Caki2 (cell line): ENCODE results near the gene C20orf144. TPM values are rescaled to one million over a fixed set of nuclear protein-coding genes. Genes with fewer than 3 reads are reported as not detected.
"Not testable (repeated sequence)": the region's sequence is repeated elsewhere in the genome, so short reads cannot be mapped to it uniquely, and the experiment has no call there.

Experiments
- DNase-seq: peaks from one replicate; pipeline ENCODE4 v3.0.0-alpha.2; 2015; ENCODE audit warnings: low read depth
- in situ Hi-C: cut with HindIII; loops from 2 replicates; pipeline ENCODE4 v1.10.0; 2016; ENCODE audit warnings: low sequenced_read_pairs, low pct_unique_long_range_greater_than_20kb, mixed read lengths
- total RNA-seq: library from RNA; depleted of rRNA; stranded (reverse); fragments of >200 nt; shearing (Covaris generic); gene quantifications from 2 replicates; pipeline ENCODE4 v1.2.3, GENCODE V29; 2014; ENCODE audit warnings: low replicate concordance; rRNA removed

The C20orf144 gene
- 0.44 TPM in 1 of 2 replicates, not detected in the other for total RNA-seq

DNA sequence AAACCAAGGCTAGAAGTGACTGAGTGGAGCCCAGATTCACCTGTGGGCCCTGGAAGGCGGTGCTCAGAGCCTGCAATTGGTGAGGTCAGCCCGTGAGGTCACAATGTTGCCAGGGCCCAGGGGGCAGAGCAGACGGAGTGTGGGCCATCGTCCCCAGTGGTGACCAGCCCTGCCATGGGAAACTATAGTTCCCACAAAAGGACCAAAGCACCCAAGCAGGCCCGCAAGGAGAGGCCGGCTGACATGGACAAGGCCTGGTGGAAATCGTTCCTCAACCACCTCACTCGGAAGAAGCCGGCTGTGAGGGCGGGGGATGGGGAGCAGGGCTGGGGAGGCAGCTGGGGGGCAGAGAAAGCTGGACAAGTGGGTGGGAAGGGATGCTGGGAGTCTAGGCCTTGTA is at the start of gene C20orf144:
C20orf144 (plus strand) TSS at position 156 of the 400 bp plus-strand sequence; CDS start at position 175, 19 bp downstream.
- in situ Hi-C loops, result no loop called here

DNA sequence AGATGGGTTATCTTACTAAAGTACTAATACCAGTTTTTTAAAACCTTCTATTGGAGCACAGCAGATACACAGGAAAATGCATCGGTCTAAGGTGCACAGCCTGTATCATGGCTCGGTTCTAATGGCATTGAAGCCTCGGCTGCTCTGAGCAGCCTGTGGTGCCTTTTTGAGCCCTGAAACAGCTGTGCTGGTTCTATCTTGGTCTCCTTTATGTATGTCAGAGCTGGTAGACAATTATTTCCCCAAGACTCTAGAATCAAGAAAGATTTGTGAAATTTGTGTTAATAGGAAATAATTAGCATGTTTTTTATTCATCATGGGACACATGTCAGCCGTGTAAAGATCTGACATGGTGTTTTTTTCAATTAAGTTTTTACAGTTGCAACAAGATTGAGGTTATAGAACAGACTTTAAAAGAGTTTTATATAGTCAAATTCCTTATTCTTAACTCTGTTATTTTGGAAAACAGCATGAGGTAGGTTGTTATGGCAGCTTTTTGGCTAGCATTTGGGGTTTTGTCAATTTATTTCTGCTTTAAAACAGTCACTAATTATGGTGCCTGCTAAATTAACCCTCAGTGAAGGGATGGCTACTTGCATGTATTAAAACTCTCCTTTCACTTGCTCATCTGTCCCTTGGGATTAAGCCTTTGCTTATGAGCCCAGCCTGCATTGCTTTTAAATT is 40.3 kb upstream of the C20orf144 start:
- no peak for DNase-seq
- in situ Hi-C loops, result no loop called here

More for the DNA sequence above, at the start of gene C20orf144:
- DNase-seq, result no peak

DNA sequence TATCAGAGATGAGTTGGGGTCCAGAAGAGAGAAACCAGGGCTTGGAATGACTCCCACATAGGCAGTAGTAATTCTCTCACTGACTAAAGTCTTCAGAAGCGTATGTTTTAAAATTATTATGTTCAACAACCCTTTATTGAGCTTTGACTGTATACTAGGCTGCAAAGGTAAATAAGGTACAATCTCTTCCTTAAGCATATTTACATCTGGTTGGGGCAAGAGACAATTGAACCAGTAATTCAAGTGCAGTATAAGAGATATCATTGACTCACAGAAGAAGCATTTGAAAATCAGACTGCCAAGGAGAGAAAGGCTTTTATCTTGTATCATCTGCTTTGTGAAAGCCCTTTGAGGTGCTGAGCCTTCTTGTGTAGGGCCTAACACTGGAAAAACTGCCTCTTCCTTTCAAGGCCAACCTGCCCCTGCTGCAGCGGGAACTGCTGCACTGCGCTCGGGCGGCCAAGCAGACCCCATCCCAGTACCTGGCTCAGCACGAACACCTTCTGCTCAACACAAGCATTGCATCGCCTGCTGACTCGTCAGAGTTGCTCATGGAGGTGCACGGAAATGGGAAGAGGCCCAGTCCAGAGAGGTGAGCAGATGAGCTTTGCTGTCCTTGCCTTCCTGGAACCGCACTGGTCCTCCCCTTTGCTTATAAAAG is 39.3 kb upstream of the C20orf144 start:
- in situ Hi-C loops, result no loop called here
- no peak for DNase-seq

DNA sequence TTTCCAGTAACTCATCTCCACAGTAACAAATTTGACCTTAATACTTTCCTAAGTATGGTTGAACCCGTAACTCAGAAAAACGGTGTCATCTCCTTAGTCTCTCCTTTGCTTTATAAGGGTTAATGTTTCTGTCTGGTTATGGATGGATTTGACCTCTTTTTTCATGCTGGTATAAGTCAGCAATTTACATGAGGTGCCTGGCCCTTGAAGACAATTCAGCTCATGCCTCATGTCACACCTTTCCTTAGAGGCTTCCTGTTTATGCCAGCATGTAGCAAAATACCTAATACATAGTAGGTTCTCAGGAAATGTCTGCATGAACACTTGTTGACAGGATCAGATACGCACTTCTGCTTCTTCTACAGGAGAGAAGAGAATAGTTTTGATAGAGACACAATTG is 37.7 kb upstream of the C20orf144 start:
- in situ Hi-C loops, result no loop called here
- DNase-seq, result no peak

DNA sequence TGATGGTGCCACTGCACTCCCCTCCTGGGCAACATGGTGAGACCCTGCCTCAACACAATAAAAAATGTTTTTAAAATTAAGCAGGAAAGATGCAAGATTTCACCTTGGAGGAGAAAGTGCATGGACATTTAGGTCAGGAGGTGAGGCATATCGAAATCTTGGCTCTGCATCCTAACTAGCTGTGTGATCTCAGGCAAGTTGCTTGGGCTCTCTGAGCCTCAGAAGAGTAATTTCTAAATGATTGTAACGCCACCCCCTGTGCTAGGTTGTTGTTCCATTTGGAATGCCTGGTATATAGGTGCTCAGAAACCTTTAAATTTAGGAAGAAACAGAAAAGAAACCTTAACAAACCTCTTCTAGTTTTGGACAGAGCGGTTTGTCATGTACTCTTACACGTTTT is 35.9 kb upstream of the C20orf144 start:
- DNase-seq, result no peak
- in situ Hi-C loops, result no loop called here

DNA sequence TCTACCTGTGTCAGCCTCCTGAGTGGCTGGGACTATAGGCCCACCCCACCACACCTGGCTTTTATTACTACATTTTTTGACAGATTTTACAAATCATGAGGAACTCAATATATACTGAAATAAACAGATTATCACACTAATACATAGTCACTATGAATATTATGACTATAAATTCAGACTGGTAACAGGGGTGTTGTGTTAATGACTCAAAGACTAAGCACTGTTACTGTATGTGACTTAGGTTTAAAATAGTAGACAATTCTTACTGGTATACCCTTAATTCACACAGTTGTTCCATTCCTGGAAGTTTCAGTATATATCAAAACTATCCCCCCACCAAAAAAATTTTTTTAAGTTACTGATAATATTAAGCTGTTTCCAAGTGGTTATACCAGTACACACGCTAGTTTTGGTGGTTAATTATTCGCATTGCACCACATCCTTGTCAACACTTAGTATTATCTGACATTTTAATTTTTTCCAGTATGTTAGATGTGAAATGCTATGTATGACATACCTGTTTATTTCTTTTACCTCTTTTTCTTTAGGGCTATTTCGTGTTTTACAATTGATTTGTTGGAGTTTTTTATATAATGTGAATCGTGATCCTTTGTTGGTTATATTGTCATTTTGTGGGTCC is 34.4 kb upstream of the C20orf144 start:
- in situ Hi-C loops, result no loop called here

DNA sequence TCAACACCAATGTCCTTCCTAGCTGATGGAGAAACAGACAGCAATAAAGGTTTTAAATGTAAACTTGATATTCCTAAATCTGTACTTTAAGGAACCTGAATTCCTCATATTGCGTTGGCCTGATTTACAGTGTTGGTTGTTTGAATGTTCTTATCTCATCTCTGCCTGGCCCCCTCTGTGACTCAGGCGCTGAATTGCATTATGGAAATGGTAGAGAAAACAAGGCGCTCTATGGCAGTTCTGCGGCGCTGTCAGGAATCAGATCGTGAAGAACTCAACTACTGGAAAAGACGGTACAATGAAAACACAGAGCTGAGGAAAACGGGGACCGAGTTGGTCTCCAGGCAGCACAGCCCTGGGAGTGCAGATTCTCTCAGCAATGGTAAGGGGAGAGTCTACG is 32.6 kb upstream of the C20orf144 start:
- in situ Hi-C loops, result no loop called here
- DNase-seq, result no peak

More for the DNA sequence above, 34.4 kb upstream of the C20orf144 start:
- DNase-seq, result no peak

DNA sequence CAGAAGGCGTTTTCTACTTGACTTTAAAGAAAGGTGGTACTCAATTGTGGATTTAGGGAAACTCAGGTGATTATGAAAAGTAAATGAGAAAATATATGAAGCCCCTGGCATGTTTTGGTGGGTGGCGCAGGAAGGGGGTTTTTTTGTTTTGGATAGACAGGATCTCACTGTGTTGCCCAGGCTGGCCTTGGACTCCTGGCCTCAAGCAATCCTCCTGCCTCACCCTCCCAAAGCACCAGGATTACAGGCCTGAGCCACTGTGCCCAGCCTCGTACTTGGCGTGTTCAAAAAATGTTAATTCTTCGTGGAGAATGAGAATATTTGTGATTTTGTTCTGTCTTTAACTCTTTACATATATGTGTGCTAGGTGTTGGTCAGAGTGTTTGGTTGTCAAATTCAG is 32.1 kb upstream of the C20orf144 start:
- in situ Hi-C loops, result no loop called here
- no peak for DNase-seq

DNA sequence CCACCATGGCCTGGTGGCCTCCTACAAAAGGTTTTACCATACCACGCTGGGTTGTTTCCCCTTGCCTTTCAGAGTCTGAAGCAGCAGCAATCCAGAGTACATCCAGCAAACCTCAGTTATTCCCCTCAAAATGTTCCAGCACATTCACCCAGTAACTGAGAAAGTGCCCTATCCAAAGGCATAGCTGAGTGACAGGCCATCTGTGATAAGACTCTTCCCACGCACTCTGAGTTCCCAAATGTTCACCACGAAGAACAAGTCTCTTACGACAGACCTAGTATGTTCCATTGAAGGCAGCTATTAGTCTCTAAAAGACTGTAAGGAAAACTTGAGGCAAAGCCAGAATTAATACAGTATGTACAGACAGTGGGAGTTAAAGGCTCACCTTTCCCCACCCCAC is 31.6 kb upstream of the C20orf144 start:
- in situ Hi-C loops, result no loop called here
- DNase-seq, result no peak

DNA sequence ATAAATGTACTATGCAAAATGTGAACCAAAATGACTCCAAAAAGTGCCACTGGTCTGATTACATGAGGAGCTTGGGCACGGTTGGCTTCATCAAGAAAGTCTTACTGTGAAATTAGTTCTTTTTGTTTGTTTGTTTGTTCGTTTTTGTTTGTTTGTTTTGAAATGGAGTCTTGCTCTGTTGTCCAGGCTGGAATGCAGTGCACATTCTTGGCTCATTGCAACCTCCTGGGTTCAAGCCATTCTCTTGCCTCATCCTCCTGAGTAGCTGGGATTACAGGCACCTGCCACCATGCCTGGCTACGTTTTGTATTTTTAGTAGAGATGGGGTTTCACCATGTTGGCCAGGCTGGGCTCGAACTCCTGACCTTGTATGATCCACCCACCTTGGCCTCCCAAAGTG is 30.2 kb upstream of the C20orf144 start:
- in situ Hi-C loops, DNase-seq: not testable (repeated sequence)

DNA sequence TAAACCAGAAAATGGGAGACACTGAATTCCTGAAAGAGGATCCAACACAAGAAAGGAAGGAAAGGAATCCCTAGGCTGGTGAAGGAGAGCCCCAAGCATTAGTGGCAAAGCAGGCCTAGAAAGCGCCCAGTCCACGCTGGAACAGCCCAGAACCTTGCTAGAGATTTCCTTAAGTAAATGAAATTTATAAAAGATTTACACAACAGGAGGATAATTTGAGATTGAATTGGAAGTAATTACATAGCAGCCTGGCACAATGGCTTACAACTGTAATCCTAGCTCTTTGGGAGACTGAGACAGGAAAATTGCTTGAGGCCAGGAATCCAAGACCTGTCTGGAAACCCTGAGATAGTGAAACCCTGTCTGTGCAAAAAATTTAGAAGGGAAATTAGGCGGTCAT is 26.8 kb upstream of the C20orf144 start:
- in situ Hi-C loops, result no loop called here
- no peak for DNase-seq

DNA sequence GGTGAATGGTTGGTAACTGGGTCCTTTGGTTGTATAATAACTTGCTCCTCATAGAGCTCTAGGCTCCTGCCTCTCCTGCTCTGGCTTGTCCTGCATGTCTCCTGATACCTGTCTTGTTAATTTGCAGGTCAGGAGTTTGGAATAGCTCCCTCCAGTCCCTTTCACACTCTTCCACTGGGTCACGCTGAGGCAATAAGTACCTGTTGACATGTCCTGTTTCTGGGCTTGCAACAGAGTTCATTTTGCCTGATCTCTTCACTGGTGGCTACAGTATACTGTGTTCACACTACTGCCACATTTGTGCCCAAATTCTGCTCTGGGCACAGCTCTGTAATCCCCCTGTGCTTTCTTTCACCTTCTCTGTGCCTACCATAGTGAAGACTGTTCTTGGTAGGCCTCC is 25.4 kb upstream of the C20orf144 start:
- in situ Hi-C loops, result no loop called here
- DNase-seq, result no peak

DNA sequence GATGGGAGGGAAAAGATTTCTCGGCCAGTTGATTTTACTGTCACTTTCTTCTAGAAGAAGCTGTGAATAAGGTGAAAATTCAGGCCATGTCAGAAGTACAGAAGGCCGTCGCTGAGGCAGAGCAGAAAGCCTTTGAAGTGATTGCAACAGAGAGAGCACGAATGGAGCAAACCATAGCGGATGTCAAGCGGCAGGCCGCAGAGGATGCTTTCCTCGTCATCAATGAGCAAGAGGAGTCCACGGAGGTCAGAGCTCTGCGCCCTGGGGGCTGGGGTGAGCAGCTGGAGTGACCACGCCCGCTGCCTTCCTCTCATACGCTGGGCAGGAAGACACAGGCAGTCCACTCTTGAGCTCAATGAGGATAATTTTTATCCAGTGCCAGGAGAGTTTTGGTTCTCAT is 21.8 kb upstream of the C20orf144 start:
- in situ Hi-C loops, result no loop called here
- DNase-seq, result no peak

DNA sequence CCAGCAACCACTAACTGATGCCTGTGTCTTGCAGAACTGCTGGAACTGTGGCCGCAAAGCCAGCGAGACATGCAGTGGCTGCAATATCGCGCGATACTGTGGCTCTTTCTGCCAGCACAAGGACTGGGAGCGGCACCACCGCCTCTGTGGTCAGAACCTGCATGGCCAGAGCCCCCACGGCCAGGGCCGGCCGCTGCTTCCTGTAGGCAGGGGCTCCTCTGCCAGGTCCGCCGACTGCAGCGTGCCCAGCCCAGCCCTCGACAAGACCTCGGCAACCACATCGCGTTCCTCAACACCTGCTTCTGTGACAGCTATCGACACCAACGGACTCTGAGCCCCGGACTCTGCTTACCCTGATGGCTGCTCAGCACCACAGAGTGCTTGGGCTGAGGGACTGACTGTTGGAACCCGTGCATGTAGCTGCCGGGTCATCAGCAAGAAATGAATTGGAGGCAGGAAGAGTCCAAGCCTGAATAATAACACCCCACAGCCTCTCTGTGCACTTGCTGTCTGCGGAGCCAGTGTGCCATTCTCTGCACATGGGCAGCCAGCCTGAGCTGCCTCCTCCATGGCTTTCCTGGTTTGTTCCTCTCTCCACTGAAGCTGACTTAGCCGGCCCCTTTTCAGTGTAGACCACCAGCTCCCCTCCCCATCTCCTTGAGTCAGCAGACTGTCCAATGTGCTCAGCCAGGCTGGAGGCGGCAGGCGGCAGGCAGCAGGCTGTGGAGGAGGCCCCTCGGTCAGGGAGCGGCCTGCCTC is 17.6 kb upstream of the C20orf144 start:
- in situ Hi-C loops, result no loop called here

DNA sequence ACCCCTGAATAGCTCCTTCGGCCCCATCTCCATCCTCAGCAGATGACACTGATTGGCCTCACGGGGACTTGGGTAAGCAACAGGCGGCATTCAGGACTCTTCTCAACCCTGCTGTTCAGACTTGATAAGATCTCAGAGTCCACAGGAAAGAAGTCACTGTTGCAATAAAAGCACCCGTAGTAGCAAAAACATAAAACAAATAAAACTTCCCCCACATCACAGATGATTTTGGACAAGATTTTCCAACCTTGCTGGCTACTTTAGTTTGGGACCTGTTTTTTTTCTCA is 17.1 kb upstream of the C20orf144 start:
- in situ Hi-C loops, result no loop called here
- no peak for DNase-seq

More for the DNA sequence above, 17.6 kb upstream of the C20orf144 start:
- DNase-seq, result no peak

DNA sequence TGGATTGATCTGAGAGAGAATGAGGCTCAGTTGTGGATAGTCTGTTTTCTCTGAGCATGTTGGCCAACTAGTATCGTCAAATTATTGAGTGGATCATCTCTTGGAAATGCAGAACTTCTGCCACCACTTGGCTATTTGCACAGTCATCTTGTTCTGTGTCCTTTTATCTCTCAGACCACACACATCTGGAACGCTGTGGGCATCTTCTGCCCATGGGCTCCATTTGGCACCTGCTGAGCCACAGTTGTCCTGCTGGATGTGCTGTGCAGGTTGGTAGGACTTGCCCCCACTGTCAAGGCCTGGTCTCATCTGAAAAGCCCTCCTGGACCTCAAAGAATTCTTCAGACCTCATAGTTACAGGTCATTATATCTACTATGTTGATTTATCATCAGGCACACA is 16.7 kb upstream of the C20orf144 start:
- in situ Hi-C loops, result no loop called here
- no peak for DNase-seq

DNA sequence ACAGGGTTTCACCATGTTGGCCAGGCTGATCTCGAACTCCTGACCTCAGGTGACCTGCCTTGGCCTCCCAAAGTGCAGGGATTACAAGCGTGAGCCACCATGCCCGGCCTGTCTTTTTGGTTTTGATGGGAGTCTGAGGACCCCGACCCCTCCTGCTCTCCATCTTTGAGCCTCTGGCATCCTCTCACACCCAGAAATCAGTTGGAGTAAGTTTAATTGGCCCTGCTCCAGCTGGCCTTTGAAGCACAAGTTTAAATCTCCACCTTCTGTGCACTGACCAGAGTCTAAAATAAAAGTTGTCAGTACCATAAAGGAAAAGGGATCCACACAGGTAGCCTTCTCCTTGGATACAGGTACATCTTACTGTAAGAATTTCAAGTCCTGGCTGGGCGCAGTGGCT is 15.9 kb upstream of the C20orf144 start:
- in situ Hi-C loops, result no loop called here
- DNase-seq, result no peak

DNA sequence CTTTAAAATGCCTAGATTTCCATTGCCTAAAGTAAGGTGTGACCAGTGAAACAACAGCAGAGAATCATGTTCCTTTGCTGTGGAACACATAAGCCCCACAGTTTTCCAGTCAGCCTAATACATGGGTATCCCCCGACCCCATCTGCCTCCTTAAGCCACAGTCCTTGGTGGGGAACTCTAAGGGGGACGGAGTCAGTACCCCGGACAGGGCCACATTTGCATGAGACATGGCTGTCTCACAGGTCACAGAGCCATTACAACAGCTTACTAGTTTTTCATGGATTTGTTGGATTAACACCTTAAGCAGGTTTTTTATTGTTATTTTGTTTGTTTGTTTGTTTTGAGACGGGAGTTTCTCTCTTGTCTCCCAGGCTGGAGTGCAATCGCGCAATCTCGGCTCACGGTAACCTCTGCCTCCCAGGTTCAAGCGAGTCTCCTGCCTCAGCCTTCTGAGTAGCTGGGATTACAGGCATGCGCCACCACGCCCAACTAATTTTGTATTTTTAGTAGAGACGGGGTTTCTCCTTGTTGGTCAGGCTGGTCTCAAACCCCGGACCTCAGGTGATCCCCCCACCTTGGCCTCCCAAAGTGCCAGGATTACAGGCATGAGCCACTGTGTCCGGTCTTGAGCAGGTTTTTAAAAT is 15.0 kb upstream of the C20orf144 start:
- DNase-seq, in situ Hi-C loops: not testable (repeated sequence)
